RWPE2 (cell line): Measurements from ENCODE around the gene PCDHGB3.
A peak's percentile ranks its signal among the peaks of the same experiment; 100 is the strongest.
"Not testable (repeated sequence)": the region's sequence is repeated elsewhere in the genome, so short reads cannot be mapped to it uniquely, and the experiment has no call there.

Experiments used
- ATAC-seq: fragments of 200-7000 bp; cut with Tn5 transposase; 3 replicates; pipeline ENCODE4 v1.9.1; 2021; ENCODE audit warnings: low read depth
- DNase-seq: peaks from one replicate; pipeline ENCODE4 v3.0.0-alpha.2; 2020; ENCODE audit warnings: low spot score
- H3K27ac ChIP-seq: fragments of 450-650 bp; 2 replicates; pipeline ENCODE4 v1.5.1; 2017; ENCODE audit warnings: mild to moderate bottlenecking; ENCODE audit not compliant: poor library complexity, severe bottlenecking
- H3K27me3 ChIP-seq: fragments of 250-450 bp; sonication (Bioruptor Pico); 2 replicates; pipeline ENCODE4 v1.5.1; 2021; ENCODE audit warnings: mild to moderate bottlenecking, moderate library complexity; ENCODE audit not compliant: insufficient read depth, poor library complexity, severe bottlenecking
- H3K36me3 ChIP-seq: fragments of 250-450 bp; sonication (Bioruptor Pico); 2 replicates; pipeline ENCODE4 v1.5.1; 2020; ENCODE audit warnings: low read depth, mild to moderate bottlenecking, moderate library complexity
- H3K4me1 ChIP-seq: fragments of 250-450 bp; sonication (Bioruptor Pico); 2 replicates; pipeline ENCODE4 v1.5.1; 2021; ENCODE audit warnings: mild to moderate bottlenecking, moderate library complexity; ENCODE audit not compliant: insufficient read depth, poor library complexity, severe bottlenecking
- H3K4me3 ChIP-seq: fragments of 250-450 bp; sonication (Bioruptor Pico); 2 replicates; pipeline ENCODE4 v1.5.1; 2021; ENCODE audit warnings: mild to moderate bottlenecking, moderate library complexity; ENCODE audit not compliant: severe bottlenecking
- H3K9me3 ChIP-seq: fragments of 250-450 bp; sonication (Bioruptor Pico); 2 replicates; pipeline ENCODE4 v1.5.1; 2021; ENCODE audit warnings: mild to moderate bottlenecking, moderate library complexity; ENCODE audit not compliant: severe bottlenecking
- TF ChIP-seq, protein P1 (sequence below): fragments of 450-650 bp; IDR thresholded peaks from one replicate; pipeline ENCODE4 v1.5.1; 2017; ENCODE audit warnings: mild to moderate bottlenecking, moderate library complexity; ENCODE audit not compliant: poor library complexity, severe bottlenecking

The PCDHGB3 gene

DNA sequence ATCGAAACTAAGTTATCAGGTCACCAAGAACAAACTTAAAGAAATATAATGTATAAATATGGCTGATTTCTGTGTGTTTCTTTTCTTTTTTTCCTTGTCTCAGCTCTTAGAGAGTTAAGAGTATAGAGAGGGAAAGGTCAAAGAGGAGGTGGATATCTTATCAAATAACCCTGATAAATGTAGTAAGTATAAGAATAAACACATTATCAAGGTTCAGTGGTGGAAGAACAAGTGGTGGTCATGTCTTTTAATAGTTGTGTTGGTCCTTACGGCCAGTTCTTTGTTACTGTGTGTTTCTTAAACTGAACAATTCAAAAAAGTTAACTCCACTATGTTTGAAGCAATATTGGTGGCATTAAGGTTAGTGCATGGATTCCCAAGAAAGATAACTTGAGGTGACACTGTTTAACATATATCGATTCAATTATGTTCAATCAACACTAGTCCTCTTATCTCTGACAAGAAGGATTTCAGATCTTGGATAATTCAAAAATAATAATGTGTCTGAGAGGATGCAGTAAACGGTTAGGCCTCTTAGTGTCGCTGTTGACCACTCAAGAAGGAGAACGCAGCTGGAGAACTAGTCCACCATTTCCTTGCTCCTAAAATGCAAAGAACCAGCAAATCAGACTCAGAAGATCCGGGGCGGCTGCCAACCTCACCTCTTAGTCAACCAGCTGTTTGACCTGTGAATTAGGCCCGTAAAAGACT lies 26.6 kb upstream of the PCDHGB3 start, which contains the start of gene PCDHGA3:
PCDHGA3 (plus strand) TSS at position 588 of the 711 bp plus-strand sequence. CDS start 205 bp downstream, outside the sequence.
- TF ChIP-seq, protein P1, sequence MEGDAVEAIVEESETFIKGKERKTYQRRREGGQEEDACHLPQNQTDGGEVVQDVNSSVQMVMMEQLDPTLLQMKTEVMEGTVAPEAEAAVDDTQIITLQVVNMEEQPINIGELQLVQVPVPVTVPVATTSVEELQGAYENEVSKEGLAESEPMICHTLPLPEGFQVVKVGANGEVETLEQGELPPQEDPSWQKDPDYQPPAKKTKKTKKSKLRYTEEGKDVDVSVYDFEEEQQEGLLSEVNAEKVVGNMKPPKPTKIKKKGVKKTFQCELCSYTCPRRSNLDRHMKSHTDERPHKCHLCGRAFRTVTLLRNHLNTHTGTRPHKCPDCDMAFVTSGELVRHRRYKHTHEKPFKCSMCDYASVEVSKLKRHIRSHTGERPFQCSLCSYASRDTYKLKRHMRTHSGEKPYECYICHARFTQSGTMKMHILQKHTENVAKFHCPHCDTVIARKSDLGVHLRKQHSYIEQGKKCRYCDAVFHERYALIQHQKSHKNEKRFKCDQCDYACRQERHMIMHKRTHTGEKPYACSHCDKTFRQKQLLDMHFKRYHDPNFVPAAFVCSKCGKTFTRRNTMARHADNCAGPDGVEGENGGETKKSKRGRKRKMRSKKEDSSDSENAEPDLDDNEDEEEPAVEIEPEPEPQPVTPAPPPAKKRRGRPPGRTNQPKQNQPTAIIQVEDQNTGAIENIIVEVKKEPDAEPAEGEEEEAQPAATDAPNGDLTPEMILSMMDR, result peak; percentile 49
- Histone ChIP-seq H3K9me3 (peaks cover 7% of the 10 kb centered on the region), H3K27ac (no peak within 1 kb of the TSS), H3K4me1 (no peaks in the 10 kb centered on the region), H3K4me3 (peak within 1 kb of the TSS; percentile 5), H3K27me3 (peaks cover 80% of the 10 kb centered on the region), H3K36me3 (no peaks in the 10 kb centered on the region)
- ATAC-seq (no peak), DNase-seq (no peak)

GRCh38 chr5:141343953-141344463 lies 26.0 kb upstream of the PCDHGB3 start:
- H3K27me3 ChIP-seq, result peaks cover 80% of the 10 kb centered on the region
- H3K36me3 ChIP-seq, result no peaks in the 10 kb centered on the region
- no peak for ATAC-seq
- H3K9me3 ChIP-seq, result peaks cover 7% of the 10 kb centered on the region
- H3K4me1 ChIP-seq, result no peaks in the 10 kb centered on the region
- TF ChIP-seq, protein P1, result peak; percentile 31
- no peak for DNase-seq
- H3K27ac ChIP-seq, result no peak overlapping the region
- H3K4me3 ChIP-seq, result peak overlapping the region; percentile 5

- H3K4me1 ChIP-seq, result no peaks in the 10 kb centered on the region
- no peaks in the 10 kb centered on the region for H3K36me3 ChIP-seq
- TF ChIP-seq, protein P1, result no peak
- no peak for ATAC-seq
- H3K9me3 ChIP-seq, result no peaks in the 10 kb centered on the region
- DNase-seq, result no peak
- H3K27ac ChIP-seq, result no peak overlapping the region
- peaks cover 80% of the 10 kb centered on the region for H3K27me3 ChIP-seq
- H3K4me3 ChIP-seq, result no peak overlapping the region
These were observed 24.7 kb upstream of the PCDHGB3 start for GRCh38 chr5:141345327-141345726.

DNA sequence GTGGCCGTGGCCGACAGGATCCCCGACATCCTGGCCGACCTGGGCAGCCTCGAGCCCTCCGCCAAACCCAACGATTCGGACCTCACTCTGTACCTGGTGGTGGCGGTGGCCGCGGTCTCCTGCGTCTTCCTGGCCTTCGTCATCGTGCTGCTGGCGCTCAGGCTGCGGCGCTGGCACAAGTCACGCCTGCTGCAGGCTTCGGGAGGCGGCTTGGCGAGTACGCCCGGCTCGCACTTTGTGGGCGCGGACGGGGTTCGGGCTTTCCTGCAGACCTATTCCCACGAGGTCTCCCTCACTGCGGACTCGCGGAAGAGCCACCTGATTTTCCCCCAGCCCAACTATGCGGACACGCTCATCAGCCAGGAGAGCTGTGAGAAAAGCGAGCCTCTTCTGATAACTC lies 24.0 kb upstream of the PCDHGB3 start:
- not testable (repeated sequence) for H3K4me3 ChIP-seq, DNase-seq, H3K9me3 ChIP-seq, ATAC-seq, H3K36me3 ChIP-seq, H3K4me1 ChIP-seq, H3K27ac ChIP-seq
- H3K27me3 ChIP-seq, result peaks cover 81% of the 10 kb centered on the region

- H3K27me3 ChIP-seq, result peaks cover 76% of the 10 kb centered on the region
- H3K9me3 ChIP-seq, result no peaks in the 10 kb centered on the region
- no peaks in the 10 kb centered on the region for H3K36me3 ChIP-seq
- no peak within 1 kb of the TSS for H3K27ac ChIP-seq
- ATAC-seq (peak; percentile 50; the same call in 2 of the 3 replicates), DNase-seq (no peak)
- no peak within 1 kb of the TSS for H3K4me3 ChIP-seq
- TF ChIP-seq, protein P1, result peak; percentile 49
- no peaks in the 10 kb centered on the region for H3K4me1 ChIP-seq
These were observed 20.0 kb upstream of the PCDHGB3 start, which contains the start of gene PCDHGB1 for GRCh38 chr5:141349917-141350619. Gene PCDHGB1 (plus strand): TSS chr5:141350099. CDS start chr5:141350261, 162 bp downstream.
